Esophagus mucosa (tissue), 1 donor: ENCODE results near the gene KLRG1. TPM values are rescaled to one million over a fixed set of nuclear protein-coding genes. Genes with fewer than 3 reads are reported as not detected.

ENCODE experiments used
- ATAC-seq: fragments of 200-7000 bp; cut with Tn5 transposase; one replicate; pipeline ENCODE4 v1.9.1; 2020
- total RNA-seq: library from RNA; stranded (reverse); gene quantifications from one replicate; pipeline ENCODE4 v1.2.4, GENCODE V29; 2023
- donor health status: DM: yes; HTN: yes; CAD: no.

KLRG1 gene
- 0.48 TPM for total RNA-seq

DNA sequence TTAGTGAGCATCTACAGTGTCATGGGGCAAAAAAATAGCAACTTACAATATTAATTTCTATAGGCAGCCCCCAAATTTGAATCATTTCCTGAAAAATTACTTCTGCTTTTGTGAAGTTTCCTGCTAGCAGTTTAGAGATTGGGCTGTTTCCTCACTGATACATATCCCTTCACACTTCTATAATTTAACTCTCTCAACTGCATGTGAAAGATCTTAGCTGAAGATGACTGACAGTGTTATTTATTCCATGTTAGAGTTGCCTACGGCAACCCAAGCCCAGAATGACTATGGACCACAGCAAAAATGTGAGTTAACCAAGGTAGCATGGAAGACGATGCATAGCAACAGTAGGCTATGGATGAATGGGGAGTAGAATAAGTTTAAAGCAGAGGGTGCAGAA, at the start of gene KLRG1:
Gene KLRG1, plus strand, starts transcription at position 134 of the 400 bp plus-strand sequence. Its CDS starts 90 bp downstream, at position 224.
- ATAC-seq, result no peak

DNA sequence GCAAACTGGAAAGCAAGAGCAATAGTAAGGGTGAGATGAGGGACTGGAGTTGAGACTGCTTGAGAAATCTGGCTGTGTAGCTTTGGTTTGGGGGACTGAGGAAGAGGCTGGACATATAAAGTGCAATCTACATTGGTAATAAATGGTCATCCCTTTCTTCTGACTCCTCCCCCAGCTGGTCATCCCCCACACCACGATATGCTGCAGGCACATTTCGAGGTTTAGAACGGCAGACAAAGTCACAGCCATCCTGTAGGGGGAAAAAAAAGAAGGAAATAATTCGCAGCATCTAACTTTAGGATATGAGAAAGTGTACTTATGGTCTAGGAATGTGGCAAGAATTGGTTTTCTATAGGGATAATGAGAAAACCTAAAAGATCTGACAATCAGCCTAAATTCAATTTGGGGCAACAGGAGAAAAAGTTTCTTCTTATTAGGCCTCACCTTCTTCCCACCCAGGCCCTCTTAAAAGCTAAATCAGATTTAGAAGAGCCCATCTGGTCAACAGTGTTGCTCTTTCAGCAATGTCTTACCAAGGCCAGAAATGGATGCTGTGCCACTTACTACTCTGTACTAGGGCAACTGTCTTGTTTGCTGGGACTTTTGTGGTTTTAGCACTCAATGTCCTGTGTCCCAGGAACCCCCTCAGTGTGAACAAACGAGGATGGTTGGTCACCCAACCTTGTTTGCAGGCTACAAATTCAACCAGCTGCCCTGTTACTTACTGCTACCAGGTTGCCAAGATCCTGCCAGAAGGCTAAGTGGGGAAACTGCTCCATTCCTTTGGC, 47.5 kb upstream of the KLRG1 start:
- ATAC-seq, result no peak

DNA sequence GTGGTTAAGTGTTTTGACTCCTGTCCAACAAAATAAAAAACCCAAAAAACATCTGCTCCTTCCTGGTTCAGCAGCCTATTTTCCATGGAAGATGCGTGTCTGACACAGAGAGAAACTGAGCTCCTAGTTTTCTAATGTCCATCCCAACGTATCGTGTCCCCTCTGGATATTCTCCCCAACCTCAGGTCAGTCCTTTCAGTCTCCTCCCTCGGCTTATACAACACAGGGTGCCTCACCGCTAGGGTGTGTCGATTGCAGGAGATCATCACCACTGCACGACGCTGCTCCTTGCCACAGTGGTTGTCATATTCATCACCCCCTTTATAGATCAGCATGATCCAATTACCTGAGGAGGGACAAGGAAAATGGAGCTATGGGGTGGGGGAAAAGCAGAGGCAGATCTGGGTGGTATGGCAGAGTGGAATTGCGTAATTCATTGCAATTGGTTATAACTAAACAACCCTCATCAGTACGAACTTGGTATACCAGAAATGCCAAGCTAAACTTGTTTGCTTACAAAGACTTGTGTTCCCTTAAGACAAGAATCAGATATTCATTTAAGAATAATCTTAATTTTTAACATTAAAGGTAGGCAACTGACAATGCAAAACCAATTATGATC, 45.7 kb upstream of the KLRG1 start:
- no peak for ATAC-seq

DNA sequence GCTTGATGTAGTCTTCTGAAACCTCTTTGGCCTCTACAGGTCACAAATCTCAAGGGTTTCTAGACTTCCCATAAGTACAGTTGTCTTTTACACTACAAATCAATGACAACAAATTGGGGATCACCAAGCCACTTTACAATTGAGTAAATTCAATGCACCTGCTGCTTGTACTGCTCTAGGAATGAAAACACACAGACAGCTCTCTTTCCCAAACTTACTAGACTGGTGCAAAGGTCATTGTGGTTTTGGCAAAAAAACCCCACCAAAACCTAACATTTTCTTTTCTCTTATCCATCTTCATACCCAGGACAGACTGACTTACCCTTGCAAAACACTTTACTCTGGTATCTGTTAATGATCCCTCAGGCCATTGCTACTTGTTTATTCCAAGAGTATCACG, 42.6 kb upstream of the KLRG1 start:
- ATAC-seq, result no peak

DNA sequence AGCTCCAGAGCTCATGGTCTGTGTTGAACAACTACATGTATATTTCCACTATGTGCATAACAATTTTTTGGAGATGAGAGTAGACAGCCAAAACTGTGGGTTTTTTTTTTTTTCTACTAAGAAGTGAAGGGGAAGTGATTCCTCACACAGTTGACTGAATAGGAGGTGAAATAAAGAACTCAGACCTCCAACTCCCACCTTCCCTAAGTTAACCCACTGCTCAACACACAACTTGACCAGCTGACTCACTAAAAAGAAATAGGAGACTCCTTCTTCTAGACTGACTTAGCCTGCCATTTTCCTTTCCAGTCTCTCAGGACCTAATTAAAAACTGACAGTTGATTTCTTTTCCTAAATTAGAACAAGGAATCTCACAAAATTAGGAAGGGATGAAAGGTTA, 41.6 kb upstream of the KLRG1 start:
- ATAC-seq, result no peak

DNA sequence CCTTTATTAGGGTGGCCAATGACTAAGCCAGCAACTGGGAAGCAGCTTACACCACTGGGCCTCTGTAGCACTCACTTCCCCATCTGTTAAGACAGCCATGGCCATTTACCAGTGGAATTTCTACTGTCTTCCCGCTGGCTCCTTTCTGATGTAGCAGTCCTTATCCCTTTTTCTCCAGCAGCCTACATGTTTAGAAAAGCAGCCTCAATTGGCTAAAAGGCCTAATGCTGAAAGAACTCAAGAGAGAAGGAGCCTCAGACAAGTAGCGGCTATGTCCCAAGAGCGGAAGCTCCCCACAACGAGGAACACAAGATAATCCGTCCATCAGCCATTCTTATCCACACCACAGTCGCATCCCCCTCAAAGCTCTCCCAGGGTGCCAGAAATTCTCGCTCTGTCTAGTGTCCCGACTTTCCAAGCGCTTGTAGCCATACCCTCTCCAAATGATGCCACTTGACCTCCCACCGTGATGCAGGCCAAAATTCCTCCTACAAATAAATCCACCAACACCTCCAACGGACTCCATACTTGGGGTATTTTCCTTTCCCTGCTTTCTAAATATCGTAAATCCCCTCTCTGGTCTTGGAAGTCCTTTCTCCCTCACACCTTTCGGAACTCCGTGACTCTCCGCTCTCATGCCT, 40.5 kb upstream of the KLRG1 start:
- ATAC-seq, result no peak

DNA sequence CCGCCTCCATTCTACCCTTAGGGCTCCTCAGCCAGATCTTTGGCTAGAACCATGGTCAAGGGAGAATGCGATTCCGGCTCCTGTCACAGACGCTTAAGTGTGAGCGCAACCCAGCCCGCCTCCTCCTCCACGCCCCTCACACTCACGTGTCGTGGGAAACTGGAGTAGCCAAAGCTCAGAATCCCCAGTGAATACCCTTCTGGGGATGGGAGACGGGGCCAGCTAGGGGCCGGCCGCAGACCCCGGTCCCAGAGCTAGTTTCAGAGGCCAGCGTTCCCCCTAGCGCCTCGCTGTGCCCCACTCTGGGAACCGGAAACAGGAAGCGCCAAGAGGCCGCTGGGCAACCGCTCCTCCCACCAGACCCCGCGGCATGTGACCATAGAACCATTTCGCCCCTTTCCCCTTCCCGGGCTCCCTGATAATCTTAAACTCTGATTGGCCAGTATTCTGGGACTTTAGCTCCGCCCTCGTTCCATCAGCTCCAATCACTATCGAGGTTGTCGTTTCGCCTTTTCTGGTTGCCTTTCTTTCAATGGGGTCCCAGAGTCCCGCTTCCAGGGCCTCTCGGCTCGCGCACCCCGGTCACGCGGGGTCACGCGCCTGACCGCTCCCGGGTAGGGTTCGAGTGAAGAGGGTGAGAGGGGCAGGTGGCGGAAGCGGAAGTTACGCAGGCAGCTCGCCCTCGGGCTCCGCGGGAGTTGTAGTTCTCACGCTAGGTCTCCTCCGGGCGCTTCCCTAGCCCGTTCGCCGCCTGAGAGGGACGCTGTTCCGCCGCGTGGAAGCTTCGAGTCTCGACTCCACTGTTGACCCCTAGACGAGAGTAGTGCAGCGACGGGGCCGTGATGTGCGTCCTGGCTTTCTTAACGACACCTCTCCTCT, 39.8 kb upstream of the KLRG1 start, which contains the start of gene M6PR:
Gene M6PR, minus strand, starts transcription at position 304 of the 879 bp plus-strand sequence. CDS start 3,241 bp downstream, outside the sequence.
- peak; percentile 95 for ATAC-seq

DNA sequence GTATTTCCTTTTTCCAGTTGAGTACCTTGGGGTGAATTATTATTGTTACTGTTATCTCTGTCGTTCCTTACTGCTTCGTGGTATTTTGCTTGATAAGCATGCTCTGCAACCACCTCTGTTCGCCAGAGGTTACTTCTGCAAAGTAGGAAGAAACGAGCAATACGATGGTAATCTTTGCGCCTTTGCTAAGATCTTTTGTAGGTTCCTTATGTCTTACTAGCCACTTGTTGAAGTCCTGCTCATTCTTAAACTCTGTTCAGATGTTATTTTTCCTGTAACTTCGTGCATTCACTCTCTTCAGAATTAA, 39.2 kb upstream of the KLRG1 start:
- no peak for ATAC-seq

DNA sequence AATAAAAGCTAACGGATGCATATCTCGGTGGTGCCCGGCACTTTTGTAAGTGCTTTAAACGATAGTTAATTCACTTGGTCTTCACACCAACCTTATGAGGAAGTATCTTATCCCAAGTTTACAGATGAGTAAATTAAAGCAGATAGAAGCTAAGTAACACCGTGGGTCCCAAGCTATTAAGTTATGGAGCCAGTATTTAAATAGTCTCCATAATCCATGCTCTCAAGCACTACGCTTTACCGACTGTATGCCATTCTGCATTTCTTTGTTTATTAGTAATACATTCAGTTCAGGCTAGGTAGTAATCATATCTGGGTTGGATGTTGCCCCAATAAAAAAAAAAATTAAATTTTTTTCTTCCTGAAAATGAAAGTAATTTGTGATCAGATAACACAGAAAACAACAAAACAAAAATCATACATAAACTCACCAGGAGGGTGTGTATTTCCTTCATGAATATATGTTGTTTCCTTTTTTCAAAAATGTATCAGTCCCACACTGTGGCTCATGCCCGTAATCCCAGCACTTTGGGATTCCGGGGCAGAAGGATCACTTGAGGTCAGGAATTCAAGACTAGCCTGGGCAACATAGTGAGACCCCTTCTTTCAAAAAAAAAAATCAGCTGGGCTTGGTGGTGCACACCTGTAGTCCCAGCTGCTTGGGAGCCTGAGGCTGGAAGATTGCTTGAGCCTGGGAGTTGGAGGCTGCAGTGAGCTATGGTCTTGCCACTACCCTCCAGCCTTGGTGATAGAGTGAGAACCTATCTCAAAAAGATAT, 38.5 kb upstream of the KLRG1 start:
- no peak for ATAC-seq

DNA sequence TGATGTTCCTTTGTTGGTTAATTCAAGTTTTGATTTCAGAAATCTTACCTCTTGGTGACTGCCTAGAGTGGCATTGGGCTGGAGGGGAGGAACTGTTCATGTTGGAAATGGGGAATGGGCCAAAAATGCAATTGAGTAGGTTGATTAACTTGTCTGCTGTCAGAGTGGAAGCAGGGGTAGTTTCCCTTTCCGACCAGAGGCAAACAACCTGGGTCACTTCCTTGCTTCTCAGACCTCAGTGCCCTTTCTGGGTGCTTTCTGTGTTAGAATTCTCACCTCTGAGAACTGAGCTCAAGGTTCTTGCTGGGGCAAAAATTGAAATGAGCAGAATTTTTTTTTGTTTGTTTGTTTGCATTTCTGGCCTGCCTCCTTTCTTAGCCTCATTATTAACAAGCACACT, 37.6 kb upstream of the KLRG1 start:
- ATAC-seq, result no peak

DNA sequence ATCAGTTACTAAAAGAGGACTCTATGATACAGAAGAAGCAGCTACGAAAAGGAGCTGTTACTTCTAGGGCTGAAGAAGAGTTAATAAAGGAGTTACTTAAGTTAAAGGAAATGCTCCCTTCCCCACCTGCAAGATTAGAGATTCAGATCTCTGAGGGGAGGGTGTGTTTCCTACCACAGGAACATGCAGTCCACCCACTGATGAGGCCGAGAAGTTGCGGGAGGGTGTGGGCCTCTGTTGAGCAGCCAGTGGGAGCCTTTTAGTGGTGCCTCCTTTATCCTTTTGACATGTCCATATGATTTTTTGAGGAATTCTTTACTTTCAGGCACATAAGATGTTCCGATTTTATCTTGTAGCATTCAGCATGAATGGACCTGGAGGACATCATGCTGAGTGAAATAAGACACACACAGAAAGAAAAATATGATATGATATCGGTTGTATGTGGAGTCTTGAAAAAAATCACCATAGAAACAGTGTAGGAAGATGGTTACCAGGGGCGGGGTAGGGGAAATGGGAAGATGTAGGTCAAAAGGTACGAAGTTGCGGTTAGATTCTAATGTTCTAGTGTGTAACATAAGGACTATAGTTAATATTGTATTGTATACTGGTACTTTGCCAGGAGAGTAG, 35.5 kb upstream of the KLRG1 start:
- no peak for ATAC-seq

DNA sequence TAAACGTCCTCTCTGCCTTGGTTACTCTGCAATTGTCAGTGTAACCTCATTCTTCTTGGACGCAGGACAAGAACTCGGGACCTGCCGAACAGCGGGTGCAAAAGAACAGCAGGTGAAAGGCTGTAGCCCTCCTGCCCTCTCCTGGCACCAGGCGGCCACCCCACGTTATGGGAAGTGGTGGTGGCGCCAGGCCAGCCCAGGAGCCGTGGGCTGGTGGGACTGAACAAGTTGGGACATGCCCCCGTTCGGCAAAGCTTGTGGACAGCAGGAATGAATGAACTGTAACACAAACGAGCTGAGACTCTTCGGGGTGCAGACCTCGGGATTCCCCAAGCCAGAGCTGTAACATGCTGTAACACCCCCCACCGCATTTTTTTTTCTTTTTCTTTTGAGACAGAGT, 33.3 kb upstream of the KLRG1 start:
- ATAC-seq, result no peak

DNA sequence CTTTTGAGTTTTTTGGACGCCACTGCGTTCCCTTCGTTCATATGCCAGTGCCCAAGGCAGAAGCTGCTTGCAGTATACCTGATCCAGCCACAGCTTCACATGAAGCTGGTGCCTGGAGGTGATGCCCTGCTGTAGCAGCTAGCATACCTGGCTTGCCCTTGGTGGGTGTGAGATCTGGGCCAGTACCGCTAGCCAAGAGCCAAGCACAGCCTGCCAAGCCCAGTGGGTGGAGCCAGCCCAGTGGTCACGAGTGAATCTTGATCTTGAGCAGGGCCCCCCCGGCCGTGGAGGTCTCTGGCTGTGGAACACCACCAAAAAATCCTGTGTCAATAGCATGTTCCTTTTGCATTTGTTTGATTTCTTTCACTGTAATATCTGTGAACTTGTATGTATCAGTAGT, 32.6 kb upstream of the KLRG1 start:
- no peak for ATAC-seq

DNA sequence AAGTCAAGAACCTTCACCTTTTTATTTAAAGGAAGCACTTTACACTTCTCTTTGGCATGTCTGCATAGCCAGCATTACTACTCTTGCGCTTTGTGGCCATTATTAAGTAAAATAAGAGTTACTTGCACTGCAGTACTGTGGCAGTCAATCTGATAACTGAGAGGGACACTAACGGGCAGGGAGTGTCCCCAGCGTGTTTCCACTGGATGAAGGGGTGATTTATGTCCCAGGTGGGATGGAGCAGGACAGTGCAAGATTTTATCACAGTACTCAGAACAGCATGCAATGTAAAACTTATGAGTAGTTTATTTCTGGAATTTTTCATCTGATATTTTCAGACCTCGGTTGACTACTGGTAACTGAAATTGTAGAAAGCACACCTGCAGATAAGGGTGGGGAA, 31.8 kb upstream of the KLRG1 start:
- no peak for ATAC-seq

DNA sequence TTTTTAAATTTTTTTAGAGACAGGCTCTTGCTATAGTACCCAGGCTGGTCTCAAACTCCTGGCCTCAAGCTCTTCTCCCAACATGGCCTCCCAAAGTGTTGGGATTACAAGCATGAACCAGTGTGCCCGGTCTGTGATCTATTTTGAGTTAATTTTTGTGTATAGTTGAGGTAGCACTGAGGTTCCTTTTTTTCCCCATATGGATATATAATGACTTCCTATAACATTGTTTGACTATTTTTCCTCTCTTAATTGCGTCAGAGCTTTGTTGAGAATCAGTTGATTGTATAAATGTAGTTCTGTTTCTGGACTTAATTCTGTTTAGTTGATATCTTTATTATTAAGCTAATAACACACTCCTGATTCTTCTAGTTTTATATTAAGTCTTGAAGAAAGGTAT, 31.3 kb upstream of the KLRG1 start:
- ATAC-seq, result no peak

DNA sequence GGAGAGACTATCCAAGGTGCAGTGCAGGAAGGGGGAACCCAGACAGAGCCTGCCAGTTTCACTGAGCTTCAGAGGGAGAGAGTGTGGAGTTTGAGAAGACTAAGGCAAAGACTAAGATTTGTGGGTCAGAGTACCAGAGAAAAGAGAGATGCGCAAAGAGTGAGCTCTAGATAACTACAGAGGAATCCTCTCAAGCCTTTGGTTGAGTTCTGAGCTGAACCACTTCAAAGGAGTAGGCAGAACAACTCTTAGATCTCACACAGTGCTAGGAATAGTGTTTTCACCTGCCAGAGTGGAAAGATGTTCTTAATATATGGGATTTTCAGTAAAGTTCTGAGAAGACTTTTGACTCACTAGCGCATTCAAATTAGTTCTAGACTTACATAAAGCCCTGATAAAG, 29.2 kb upstream of the KLRG1 start:
- no peak for ATAC-seq

DNA sequence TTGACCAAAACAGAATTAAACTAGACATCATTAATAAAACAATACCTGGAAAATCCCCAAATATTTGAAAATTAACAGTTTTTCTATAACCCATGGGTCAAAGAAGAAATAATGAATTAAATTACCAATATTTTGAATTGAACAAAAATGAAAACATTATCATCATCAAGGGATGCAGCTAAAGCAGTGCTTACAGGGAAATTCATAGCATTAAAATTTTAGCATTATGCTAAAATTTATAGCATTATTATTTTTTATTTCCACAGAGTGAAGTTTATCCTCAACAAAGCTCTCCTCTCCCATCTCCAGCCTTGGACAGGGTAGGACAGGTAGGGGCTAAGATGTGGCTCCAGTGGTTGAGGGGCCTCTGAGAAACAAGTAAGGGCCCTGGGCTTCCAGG, 20.6 kb upstream of the KLRG1 start:
- ATAC-seq, result no peak

DNA sequence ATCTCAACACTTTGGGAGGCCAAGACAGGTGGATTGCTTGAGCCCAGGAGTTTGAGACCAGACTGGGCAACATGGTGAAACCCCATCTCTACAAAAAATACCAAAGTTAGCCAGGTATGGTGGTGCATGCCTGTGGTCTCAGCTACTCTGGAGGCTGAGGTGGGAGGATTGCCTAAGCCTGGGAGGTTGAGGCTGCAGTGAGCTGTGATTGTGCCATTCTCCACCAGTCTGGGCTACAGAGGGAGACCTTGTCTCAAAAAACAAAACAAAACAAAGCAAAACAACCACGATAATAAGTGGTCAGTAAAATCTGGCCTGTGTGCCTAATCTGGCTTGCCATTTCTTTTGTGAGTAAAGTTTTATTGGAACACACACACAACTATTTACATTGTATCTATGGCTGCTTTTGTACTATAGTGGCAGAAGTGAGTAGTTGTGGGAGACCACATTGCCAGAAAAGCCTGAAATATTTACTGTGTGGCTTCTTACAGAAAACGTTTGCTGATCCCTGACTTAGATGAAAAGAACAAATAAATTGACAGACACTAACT, 19.4 kb upstream of the KLRG1 start:
- ATAC-seq, result no peak

DNA sequence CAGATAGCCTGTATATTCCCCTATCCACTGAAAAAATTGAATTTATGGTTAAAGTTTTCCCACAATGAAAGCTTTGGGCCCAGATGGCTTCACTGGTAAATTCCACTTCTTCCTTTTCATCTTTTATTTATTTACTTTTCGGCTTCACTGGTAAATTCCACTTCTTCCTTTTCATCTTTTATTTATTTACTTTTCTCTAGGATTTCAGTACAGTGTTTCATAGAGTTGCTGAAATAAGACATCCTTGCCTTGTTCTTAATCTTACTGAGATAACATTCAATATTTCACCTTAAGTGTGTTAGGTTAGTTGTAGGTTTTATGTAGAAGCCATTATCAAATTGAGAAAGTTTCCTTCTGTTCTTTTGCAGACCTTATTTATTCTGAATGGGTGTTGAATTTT, 18.9 kb upstream of the KLRG1 start:
- ATAC-seq, result no peak

DNA sequence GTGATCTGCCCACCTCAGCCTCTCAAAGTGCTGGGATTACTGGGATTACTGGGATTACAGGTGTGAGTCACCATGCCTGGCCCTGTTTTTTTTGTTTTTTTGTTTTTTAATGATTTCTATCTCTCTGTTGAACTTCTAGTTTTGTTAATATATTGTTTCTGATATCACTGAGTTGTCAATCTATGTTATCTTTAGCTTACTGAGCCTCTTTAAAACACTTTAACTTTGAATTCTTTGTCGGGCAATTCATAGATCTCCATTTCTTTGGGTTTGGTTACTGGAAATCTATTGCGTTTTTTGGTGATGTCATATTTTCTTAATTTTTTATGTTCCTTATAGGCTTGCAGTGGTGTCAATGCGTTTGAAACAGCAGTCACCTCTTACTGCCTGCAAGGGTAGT, 9.2 kb upstream of the KLRG1 start:
- no peak for ATAC-seq

DNA sequence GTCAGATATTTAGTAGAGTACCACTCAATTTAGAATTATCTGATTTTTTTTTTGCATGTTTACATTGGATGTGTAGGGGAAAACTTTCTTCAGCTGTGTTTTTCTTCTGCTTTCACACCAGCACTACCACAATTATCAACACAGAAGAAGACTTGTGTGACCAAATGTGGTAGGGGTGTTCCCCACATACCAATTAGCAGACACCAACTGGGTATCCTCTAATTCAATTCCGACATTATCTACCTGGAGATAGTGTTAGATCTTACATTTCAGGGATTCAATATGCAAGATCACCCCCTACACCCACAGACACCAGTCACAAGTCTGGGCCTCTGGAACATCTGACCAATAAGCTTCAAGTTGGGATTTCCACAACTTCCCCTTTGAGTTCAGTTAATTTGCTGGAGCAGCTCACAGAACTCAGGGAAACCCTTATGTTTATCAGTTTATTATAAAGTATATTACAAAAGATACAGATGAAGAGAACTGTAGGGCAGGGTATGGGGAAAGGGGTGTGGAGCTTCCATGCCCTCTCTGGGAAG, 4.1 kb upstream of the KLRG1 start:
- no peak for ATAC-seq
